GM23338 (cell line): ENCODE data around the gene RAD51D. TPM values are rescaled to one million over a fixed set of nuclear protein-coding genes. Genes with fewer than 3 reads are reported as not detected.

Source experiments
- ATAC-seq: fragments of 200-7000 bp; cut with Tn5 transposase; 3 replicates; pipeline ENCODE4 v1.9.1; 2020
- DNase-seq: peaks from one replicate; pipeline ENCODE4 v3.0.0-alpha.2; 2015; ENCODE audit warnings: low spot score
- H2AFZ ChIP-seq: fragments of 200-600 bp; sonication (generic); 2 replicates; pipeline ENCODE4 v1.8.0; 2016; ENCODE audit warnings: antibody characterized with exemption, mild to moderate bottlenecking, moderate library complexity
- H3F3A ChIP-seq: fragments of 200-600 bp; sonication (generic); replicated peaks from 2 replicates; pipeline ENCODE4 v1.8.0; 2017; ENCODE audit warnings: antibody characterized with exemption, mixed run types, low read depth
- H3K27ac ChIP-seq: fragments of 200-600 bp; sonication (generic); 2 replicates; pipeline ENCODE4 v1.6.1; 2016; ENCODE audit warnings: low read depth
- H3K27me3 ChIP-seq: fragments of 200-600 bp; sonication (generic); 2 replicates; pipeline ENCODE4 v1.8.0; 2016; ENCODE audit warnings: mild to moderate bottlenecking, mixed run types, moderate library complexity; ENCODE audit not compliant: insufficient read depth
- H3K36me3 ChIP-seq: fragments of 200-600 bp; sonication (generic); 2 replicates; pipeline ENCODE4 v1.8.0; 2016; ENCODE audit warnings: mild to moderate bottlenecking; ENCODE audit not compliant: insufficient read depth
- H3K4me1 ChIP-seq: fragments of 200-600 bp; sonication (generic); 2 replicates; pipeline ENCODE4 v1.8.0; 2016; ENCODE audit warnings: mild to moderate bottlenecking, moderate library complexity; ENCODE audit not compliant: insufficient read depth
- H3K4me2 ChIP-seq: fragments of 200-600 bp; sonication (generic); 2 replicates; pipeline ENCODE4 v1.7.1; 2017; ENCODE audit warnings: mixed run types
- H3K4me3 ChIP-seq: fragments of 200-600 bp; sonication (generic); 2 replicates; pipeline ENCODE4 v1.6.1; 2016; ENCODE audit warnings: mixed run types
- H3K79me2 ChIP-seq: fragments of 200-600 bp; sonication (generic); replicated peaks from 2 replicates; pipeline ENCODE4 v1.8.0; 2017; ENCODE audit warnings: mild to moderate bottlenecking; ENCODE audit not compliant: insufficient read depth
- H3K9me2 ChIP-seq: fragments of 200-600 bp; sonication (generic); 2 replicates; pipeline ENCODE4 v1.8.0; 2017; ENCODE audit not compliant: insufficient read depth
- H4K20me1 ChIP-seq: fragments of 200-600 bp; sonication (generic); replicated peaks from 2 replicates; pipeline ENCODE4 v1.8.0; 2017; ENCODE audit warnings: mild to moderate bottlenecking; ENCODE audit not compliant: insufficient read depth
- H3K27ac Mint-ChIP-seq: 2 replicates; pipeline ENCODE4 v1.8.0; 2020; ENCODE audit warnings: inconsistent platforms, mild to moderate bottlenecking, moderate library complexity, mixed read lengths
- H3K27me3 Mint-ChIP-seq: 3 replicates; pipeline ENCODE4 v1.8.0; 2022; ENCODE audit warnings: low read depth, mild to moderate bottlenecking, moderate library complexity, mixed read lengths, inconsistent platforms; ENCODE audit not compliant: insufficient read depth, poor library complexity
- H3K36me3 Mint-ChIP-seq: 3 replicates; pipeline ENCODE4 v1.8.0; 2021; ENCODE audit warnings: low read depth, mild to moderate bottlenecking, inconsistent platforms, moderate library complexity, mixed read lengths
- H3K4me1 Mint-ChIP-seq: 3 replicates; pipeline ENCODE4 v1.8.0; 2020; ENCODE audit warnings: mild to moderate bottlenecking, inconsistent platforms, mixed read lengths
- H3K4me3 Mint-ChIP-seq: 3 replicates; pipeline ENCODE4 v1.8.0; 2021; ENCODE audit warnings: moderate library complexity, mild to moderate bottlenecking, inconsistent platforms, mixed read lengths
- H3K9me3 Mint-ChIP-seq: 3 replicates; pipeline ENCODE4 v1.8.0; 2020; ENCODE audit warnings: moderate library complexity, mild to moderate bottlenecking, inconsistent platforms, mixed read lengths
- CREB1 ChIP-seq: fragments of 250-450 bp; sonication (Bioruptor Pico); IDR thresholded peaks from 2 replicates; pipeline ENCODE4 v1.5.0; 2020; ENCODE audit warnings: low read depth, mild to moderate bottlenecking, moderate library complexity
- JUNB ChIP-seq: IDR thresholded peaks from one replicate; pipeline ENCODE4 v1.6.1; 2016; ENCODE audit warnings: antibody characterized with exemption; ENCODE audit not compliant: unreplicated experiment
- POLR2AphosphoS5 ChIP-seq: IDR thresholded peaks from 2 replicates; pipeline ENCODE4 v1.6.1; 2016; ENCODE audit warnings: antibody characterized with exemption, low read depth
- polyA plus RNA-seq: library from polyadenylated mRNA; unstranded; fragments of >200 nt; fragmentation: Nextera tagmentation; extraction: Ambion mirVana; gene quantifications from 2 replicates; pipeline ENCODE4 v1.2.1, GENCODE V29; 2016
- total RNA-seq: library from RNA; depleted of rRNA; stranded (reverse); fragments of >200 nt; shearing (Covaris generic); gene quantifications from 2 replicates; pipeline ENCODE4 v1.2.3, GENCODE V29; 2014
- TF ChIP-seq, protein P1 (sequence below): fragments of 250-450 bp; sonication (Bioruptor Pico); IDR thresholded peaks from 2 replicates; pipeline ENCODE4 v1.5.0; 2020; ENCODE audit warnings: mild to moderate bottlenecking, moderate library complexity
- TF ChIP-seq, protein P2 (sequence below), 2 experiments: fragments of 200-600 bp in 1 of 2; sonication (generic) in 1 of 2; conservative IDR thresholded peaks; 2 replicates each; pipeline versions ENCODE4 v1.5.1 to v1.6.1; 2016 to 2017; ENCODE audit warnings: antibody characterized with exemption in 2 of 2, low read depth in 2 of 2, mild to moderate bottlenecking in 2 of 2, moderate library complexity in 1 of 2

Gene RAD51D
- total and polyA plus RNA-seq, 2 experiments from 2014 or later, result 5.9 to 11.0 TPM

DNA sequence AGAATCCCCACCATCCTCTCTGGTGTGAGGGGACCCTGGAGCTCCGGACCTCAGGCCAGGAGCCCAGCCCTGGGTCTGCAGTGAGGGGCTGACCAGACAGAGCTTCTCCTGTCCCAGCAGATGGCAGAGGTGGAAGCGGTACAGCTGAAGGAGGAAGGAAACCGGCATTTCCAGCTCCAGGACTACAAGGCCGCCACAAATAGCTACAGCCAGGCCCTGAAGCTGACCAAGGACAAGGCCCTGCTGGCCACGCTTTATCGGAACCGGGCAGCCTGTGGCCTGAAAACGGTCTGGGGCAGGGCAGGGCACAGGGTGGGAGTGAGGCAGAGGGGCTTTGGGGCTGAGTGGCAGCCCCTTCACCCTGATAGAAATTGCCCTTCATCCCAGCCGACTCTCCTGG lies 28.5 kb upstream of the RAD51D start (continued):
- TF ChIP-seq, protein P1, sequence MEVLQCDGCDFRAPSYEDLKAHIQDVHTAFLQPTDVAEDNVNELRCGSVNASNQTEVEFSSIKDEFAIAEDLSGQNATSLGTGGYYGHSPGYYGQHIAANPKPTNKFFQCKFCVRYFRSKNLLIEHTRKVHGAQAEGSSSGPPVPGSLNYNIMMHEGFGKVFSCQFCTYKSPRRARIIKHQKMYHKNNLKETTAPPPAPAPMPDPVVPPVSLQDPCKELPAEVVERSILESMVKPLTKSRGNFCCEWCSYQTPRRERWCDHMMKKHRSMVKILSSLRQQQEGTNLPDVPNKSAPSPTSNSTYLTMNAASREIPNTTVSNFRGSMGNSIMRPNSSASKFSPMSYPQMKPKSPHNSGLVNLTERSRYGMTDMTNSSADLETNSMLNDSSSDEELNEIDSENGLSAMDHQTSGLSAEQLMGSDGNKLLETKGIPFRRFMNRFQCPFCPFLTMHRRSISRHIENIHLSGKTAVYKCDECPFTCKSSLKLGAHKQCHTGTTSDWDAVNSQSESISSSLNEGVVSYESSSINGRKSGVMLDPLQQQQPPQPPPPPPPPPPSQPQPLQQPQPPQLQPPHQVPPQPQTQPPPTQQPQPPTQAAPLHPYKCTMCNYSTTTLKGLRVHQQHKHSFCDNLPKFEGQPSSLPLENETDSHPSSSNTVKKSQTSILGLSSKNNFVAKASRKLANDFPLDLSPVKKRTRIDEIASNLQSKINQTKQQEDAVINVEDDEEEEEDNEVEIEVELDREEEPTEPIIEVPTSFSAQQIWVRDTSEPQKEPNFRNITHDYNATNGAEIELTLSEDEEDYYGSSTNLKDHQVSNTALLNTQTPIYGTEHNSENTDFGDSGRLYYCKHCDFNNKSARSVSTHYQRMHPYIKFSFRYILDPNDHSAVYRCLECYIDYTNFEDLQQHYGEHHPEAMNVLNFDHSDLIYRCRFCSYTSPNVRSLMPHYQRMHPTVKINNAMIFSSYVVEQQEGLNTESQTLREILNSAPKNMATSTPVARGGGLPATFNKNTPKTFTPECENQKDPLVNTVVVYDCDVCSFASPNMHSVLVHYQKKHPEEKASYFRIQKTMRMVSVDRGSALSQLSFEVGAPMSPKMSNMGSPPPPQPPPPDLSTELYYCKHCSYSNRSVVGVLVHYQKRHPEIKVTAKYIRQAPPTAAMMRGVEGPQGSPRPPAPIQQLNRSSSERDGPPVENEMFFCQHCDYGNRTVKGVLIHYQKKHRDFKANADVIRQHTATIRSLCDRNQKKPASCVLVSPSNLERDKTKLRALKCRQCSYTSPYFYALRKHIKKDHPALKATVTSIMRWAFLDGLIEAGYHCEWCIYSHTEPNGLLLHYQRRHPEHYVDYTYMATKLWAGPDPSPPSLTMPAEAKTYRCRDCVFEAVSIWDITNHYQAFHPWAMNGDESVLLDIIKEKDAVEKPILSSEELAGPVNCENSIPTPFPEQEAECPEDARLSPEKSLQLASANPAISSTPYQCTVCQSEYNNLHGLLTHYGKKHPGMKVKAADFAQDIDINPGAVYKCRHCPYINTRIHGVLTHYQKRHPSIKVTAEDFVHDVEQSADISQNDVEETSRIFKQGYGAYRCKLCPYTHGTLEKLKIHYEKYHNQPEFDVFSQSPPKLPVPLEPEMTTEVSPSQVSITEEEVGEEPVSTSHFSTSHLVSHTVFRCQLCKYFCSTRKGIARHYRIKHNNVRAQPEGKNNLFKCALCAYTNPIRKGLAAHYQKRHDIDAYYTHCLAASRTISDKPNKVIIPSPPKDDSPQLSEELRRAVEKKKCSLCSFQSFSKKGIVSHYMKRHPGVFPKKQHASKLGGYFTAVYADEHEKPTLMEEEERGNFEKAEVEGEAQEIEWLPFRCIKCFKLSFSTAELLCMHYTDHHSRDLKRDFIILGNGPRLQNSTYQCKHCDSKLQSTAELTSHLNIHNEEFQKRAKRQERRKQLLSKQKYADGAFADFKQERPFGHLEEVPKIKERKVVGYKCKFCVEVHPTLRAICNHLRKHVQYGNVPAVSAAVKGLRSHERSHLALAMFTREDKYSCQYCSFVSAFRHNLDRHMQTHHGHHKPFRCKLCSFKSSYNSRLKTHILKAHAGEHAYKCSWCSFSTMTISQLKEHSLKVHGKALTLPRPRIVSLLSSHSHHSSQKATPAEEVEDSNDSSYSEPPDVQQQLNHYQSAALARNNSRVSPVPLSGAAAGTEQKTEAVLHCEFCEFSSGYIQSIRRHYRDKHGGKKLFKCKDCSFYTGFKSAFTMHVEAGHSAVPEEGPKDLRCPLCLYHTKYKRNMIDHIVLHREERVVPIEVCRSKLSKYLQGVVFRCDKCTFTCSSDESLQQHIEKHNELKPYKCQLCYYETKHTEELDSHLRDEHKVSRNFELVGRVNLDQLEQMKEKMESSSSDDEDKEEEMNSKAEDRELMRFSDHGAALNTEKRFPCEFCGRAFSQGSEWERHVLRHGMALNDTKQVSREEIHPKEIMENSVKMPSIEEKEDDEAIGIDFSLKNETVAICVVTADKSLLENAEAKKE (CRISPR knock-in tag), result no peak
- no peak for TF ChIP-seq CREB1 (CRISPR knock-in tag)
- TF ChIP-seq, protein P2, sequence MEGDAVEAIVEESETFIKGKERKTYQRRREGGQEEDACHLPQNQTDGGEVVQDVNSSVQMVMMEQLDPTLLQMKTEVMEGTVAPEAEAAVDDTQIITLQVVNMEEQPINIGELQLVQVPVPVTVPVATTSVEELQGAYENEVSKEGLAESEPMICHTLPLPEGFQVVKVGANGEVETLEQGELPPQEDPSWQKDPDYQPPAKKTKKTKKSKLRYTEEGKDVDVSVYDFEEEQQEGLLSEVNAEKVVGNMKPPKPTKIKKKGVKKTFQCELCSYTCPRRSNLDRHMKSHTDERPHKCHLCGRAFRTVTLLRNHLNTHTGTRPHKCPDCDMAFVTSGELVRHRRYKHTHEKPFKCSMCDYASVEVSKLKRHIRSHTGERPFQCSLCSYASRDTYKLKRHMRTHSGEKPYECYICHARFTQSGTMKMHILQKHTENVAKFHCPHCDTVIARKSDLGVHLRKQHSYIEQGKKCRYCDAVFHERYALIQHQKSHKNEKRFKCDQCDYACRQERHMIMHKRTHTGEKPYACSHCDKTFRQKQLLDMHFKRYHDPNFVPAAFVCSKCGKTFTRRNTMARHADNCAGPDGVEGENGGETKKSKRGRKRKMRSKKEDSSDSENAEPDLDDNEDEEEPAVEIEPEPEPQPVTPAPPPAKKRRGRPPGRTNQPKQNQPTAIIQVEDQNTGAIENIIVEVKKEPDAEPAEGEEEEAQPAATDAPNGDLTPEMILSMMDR (conservative IDR thresholded peaks at IDR 0.05; ENCODE audit: low read depth in 2 of 2), result no peak
- no peak for TF ChIP-seq JUNB
- TF ChIP-seq POLR2AphosphoS5, result no peak

DNA sequence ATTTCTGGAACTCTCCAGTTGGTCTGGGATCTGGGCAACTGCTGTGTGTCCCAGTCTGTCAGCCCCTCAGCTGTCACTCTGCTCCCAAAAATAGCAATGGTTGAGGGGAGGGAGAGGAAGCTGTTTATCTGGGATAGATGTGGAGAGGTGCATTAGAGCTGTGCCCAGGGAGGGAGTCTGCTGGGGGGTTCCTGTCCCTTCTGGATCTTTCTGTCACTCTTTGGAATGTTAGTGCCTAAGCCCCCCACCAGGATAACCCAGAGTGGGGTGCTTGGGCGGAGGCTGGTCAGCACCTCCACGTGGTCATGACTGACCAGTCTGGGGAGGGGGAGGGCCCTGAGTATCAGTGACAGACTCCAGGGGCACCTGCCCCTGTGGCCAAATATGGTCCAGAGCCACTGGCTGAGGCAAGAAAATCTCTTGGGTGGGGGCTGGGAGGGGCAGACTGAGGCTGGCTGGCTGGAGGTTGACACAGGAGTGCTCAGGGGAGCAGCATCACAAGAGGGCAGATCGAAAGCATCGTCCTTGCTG lies 27.8 kb upstream of the RAD51D start, which contains the start of gene UNC45B:
Gene UNC45B (plus strand): TSS at position 443 of the 531 bp plus-strand sequence. CDS start 447 bp downstream, outside the sequence.
- no peaks in the 10 kb centered on the region for H3K79me2 ChIP-seq
- Mint-ChIP-seq H3K36me3 (no peaks in the 10 kb centered on the region), H3K4me3 (no peak within 1 kb of the TSS), H3K27ac (no peak within 1 kb of the TSS), H3K27me3 (peaks cover 24% of the 10 kb centered on the region), H3K4me1 (peaks cover 20% of the 10 kb centered on the region), H3K9me3 (no peaks in the 10 kb centered on the region)
- H3K4me3 ChIP-seq, result no peak within 1 kb of the TSS
- no peaks in the 10 kb centered on the region for H3K27me3 ChIP-seq
- TF ChIP-seq CREB1 (CRISPR knock-in tag), result no peak
- no peak within 1 kb of the TSS for H3K4me2 ChIP-seq
- peak within 1 kb of the TSS; percentile 43; the same call in 1 of the 2 replicates for H2AFZ ChIP-seq
- no peak within 1 kb of the TSS for H3K27ac ChIP-seq
- no peaks in the 10 kb centered on the region for H3K4me1 ChIP-seq
- H3F3A ChIP-seq, result no peaks in the 10 kb centered on the region
- ATAC-seq (peak; percentile 34), DNase-seq (no peak)
- H3K36me3 ChIP-seq, result no peaks in the 10 kb centered on the region
- H3K9me2 ChIP-seq, result no peaks in the 10 kb centered on the region
- no peaks in the 10 kb centered on the region for H4K20me1 ChIP-seq
